HPDE6-E6E7 (cell line): Measurements from ENCODE around the gene SRP72.

Experiments
- DNase-seq: peaks from one replicate; pipeline ENCODE4 v3.0.0; 2011; ENCODE audit warnings: missing footprints; ENCODE audit errors: extremely low spot score

The SRP72 gene

GRCh38 chr4:56465599-56466295, 1.7 kb upstream of the SRP72 start:
- no peak for DNase-seq

GRCh38 chr4:56466296-56466761, 1.1 kb upstream of the SRP72 start:
- peak; percentile 49 for DNase-seq

- DNase-seq = no peak
Observed at GRCh38 chr4:56466910-56467283, 520 bp upstream of the SRP72 start.

- DNase-seq = peak; percentile 46
Observed at GRCh38 chr4:56468097-56468422, 643 bp downstream of the SRP72 start.

GRCh38 chr4:56469489-56470210, 2.2 kb downstream of the SRP72 start:
- no peak for DNase-seq

- no peak for DNase-seq
Observed at GRCh38 chr4:56475917-56476316, 8.5 kb downstream of the SRP72 start.

GRCh38 chr4:56477192-56477702, 9.8 kb downstream of the SRP72 start:
- no peak for DNase-seq

GRCh38 chr4:56480691-56481090, 13.3 kb downstream of the SRP72 start:
- DNase-seq = no peak

- DNase-seq = no peak
Observed at GRCh38 chr4:56496241-56496640, 28.8 kb downstream of the SRP72 start.

GRCh38 chr4:56505269-56506130, 38.1 kb downstream of the SRP72 start, which contains the start of gene ARL9:
TSS of gene ARL9 (plus strand) at chr4:56505791. CDS start at chr4:56505863, 72 bp downstream.
- peak; percentile 37 for DNase-seq

GRCh38 chr4:56511098-56511497, 43.7 kb downstream of the SRP72 start:
- no peak for DNase-seq

GRCh38 chr4:56512166-56512565, 44.7 kb downstream of the SRP72 start:
- DNase-seq = no peak

GRCh38 chr4:56513517-56513916, 46.1 kb downstream of the SRP72 start:
- no peak for DNase-seq

- DNase-seq = peak; percentile 78
Observed at GRCh38 chr4:56530269-56531148, 63.1 kb downstream of the SRP72 start.

GRCh38 chr4:56531149-56531770, 63.8 kb downstream of the SRP72 start:
- no peak for DNase-seq

- no peak for DNase-seq
Observed at GRCh38 chr4:56531823-56532222, 64.4 kb downstream of the SRP72 start.

GRCh38 chr4:56532239-56532638, 64.8 kb downstream of the SRP72 start:
- no peak for DNase-seq

GRCh38 chr4:56535915-56536314, 68.5 kb downstream of the SRP72 start:
- no peak for DNase-seq

- no peak for DNase-seq
Observed at GRCh38 chr4:56537147-56537546, 69.7 kb downstream of the SRP72 start.

GRCh38 chr4:56540826-56541225, 73.4 kb downstream of the SRP72 start:
- no peak for DNase-seq
